OCI-M2 (cell line): ENCODE measurements around the gene OGFOD2.

Source experiments
- DNase-seq: peaks from one replicate; lab custom pipeline; 2025; ENCODE audit not compliant: unreplicated experiment; lab: John Stamatoyannopoulos, UW

OGFOD2 gene

DNA sequence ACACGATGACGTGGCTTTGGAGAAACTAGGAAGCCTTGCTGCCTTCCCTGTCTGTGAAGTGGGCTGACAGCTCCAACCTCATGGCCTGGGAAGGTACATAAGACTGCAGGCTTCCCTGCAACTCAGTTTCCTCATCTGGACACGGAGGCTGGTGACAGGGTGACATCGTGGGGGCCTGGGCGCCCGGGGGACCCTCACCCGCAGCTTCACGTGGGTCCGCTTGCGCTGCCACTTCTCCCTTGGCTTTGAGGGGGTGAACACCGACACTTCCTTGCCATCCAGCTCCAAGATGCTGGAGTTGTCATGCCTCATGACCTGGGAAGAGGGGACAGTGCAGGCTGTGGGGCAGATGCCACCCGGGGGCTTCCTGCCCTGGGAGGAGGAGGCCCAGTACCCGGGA, 13.0 kb downstream of the OGFOD2 start:
- no peak for DNase-seq

DNA sequence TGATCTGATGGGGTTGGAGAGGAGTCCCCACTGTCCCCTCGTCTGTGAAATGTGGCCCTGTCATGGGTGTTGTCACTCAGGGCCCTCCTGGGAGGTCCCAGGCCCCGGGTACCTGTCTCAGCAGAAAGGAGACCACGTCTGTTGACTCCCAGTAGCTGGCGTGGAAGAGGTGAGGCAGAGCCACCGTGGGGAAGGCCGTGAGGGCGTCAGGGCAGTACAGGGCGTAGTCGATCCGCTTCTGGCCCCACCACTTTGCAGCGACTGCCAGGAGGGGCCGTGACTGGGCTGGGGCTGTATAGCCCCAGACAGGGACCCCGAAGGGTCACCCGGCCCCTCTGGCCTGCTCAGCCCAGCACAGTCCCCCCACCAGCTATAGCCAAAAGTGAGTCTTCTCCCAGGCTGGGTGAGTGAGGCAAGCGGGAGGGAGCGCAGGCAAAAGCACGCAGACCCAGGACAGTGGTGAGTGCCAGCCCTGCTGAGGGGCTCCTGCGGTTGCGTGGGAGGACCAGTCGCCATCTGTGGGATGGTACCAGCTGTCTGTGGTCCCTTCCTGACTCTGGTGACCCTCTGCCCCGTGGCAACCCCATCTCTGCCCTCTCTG, 13.7 kb downstream of the OGFOD2 start:
- DNase-seq, result no peak

DNA sequence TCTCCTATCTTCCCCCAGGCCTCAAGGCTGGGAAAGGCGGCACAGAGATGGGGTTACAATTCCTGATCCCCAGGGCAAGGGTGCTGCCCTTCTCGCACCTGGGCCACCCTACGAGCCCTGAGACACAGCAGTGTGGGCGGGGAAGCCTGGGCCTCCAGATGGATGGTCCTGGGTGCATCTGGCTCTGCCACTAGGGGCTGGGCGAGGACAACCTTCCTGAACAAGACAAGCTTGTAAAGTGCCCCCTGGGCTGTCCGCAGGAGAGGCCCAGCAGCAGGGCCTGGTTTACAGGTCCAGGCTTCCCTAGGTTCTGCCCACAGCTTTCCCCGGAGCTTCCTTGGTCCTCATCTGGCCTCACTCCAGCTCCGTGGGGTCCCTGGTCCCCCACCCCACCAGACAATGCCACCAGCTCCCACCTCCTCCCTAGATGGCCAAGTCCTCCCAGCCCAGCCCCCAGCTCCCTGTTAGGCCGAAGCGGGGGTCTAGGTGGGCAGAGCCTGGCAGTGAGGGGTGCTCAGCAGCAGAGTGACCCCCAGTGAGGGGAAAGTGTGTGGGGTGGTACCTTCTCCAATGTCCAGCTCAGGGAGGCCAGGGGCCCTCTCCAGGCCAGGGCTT, 14.3 kb downstream of the OGFOD2 start:
- no peak for DNase-seq

DNA sequence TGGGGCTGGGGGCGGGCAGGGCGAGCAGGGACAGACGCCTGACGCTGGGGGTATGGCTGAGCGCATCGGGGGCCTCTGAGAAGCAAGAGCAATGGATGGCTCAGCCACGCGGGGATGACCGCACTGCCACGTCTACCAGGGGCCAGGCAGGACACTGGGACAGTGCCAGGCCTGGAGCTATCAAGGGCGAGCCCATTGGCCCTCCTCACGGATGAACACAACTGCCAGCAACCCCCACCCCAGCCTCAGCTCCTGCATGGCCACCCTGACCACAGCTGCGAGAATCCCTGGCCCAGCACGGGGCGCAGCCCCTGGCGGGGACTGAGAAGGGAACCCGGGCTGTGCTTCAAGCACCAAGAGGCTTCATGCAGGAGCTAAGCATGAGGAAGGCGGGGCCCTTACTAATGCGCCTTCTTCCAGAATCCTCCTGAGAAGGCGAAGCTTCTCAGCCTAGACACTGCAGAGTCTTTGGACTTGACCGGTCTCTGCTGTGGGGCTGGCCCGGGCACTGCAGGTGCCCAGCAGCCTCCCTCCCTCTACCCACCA, 14.9 kb downstream of the OGFOD2 start:
- no peak for DNase-seq

- no peak for DNase-seq
These were observed 15.5 kb downstream of the OGFOD2 start for GRCh38 chr12:122990561-122990960.

- DNase-seq, result no peak
These were observed 16.0 kb downstream of the OGFOD2 start for GRCh38 chr12:122990961-122991622.

DNA sequence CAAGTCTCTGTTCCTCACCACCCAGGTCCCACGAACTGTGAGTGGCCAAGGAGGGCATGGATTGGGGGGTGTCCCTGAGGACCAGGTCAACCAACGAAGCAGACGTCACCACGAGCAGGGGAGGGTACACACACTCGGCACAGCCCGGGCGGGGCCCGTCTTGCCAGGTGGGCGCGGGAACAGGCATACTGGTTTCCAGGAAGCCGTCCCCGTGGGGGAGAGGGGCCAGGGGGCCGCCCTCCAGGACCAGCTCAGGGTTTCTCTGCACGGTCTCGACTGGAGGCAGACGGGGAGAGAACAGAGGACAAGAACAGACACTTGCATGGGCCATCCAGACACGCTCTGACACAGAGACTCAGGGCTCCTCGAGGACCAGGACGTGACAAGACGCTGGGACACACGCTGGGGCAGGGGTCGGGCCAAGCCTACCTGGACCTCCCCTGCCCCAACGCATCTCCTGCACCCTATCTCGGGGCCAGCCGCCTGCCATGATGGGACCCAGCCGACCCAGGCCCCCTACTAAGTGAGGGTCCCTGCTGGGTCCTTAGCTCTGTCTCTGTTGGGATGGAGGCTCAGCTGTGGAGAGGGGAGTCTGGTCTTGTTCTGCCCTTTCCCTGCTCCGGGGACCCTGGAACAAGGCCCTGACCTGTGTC, 16.7 kb downstream of the OGFOD2 start:
- no peak for DNase-seq

GRCh38 chr12:122992386-122992785, 17.3 kb downstream of the OGFOD2 start:
- no peak for DNase-seq

DNA sequence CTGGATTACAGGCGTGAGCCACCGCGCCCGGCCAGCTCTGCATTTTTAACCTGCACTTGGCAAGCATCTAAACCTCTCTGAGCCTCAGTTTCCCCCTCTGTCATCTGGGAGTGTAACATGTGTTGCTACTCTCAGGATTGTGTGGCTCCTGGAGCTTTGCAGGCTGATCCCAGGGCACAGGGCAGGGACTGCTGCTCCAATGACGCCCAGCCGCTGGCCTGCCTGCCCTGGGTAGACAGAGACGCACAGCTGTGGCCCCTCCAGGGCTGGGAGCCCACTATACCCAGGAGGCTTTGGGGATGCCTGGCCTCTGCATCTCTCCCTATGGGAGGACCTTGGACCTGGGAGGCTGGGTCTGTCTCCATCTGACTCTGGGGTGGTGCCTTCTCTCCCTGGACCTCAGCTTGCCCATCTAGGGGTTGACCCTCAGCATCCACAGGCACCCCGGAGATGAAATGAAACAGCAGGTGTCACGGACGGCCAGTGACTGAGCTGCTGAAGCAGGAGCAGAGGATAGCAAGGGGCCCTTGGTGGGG, 19.2 kb downstream of the OGFOD2 start:
- DNase-seq, result no peak

DNA sequence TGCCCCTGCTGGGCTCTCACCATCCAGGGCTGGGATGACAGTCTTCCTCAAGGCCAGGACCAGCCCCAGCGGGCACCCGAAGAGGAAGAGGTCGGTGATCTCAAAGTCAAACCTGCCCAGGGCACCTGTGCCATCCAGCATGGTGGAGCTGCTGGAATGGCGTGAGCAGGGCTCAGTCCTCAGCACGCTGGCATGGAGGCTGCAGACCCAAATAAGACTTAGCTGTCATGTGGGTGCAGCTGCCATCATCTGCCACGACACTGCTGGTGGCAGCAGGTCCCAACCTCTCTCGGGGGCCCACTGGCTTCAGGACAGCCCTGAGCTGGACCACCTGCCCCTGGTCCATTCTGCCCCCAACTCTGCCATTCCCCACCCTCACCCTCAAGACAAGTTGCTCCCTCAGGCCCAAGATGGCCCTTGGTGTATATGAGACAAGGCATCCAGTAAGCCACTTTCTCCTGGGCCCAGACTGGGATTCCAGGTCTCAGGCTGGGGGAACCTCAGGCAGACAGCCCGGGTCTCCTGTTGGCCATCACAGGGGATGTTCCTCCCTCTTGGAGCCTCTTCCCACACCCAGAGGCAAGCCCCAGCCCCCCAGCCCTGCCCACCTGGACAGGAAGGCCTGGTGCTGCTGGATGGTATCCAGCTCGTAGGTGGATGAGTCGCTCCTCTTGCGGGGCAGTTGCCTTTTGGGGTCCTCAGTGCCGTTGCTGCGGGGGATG, 19.9 kb downstream of the OGFOD2 start:
- DNase-seq, result no peak

DNA sequence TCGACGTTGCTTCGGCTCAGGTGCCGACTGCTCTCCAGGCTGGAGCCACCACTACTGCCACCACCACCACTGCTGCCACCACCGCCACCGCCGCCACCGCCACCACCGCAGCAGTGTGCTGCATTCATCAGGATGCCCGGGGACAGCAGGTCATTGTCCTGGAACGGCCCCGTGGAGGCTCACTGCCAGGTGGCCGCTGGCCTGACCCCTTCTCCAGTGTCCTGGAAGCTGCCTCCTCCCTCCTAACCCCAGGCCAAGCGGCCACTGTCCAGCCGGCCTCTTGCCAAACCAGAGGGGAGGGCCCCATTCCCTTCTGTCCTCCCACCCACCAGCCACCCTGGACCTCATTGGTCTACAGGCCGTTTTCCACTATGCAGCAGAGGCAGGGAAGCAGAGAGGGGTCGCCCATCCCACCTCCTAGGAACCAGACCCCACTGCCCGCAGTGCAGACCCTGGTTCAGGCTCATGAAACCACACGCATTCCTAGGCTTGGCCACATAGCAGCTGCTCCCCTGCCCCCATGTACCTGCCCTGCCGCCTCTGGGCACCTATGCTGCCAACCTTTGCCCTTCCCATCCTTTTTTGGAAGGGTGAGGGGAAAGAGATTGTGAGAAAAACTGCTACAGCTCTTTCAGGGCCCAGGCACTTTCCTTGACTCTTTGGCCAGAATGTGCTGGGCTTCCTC, 20.6 kb downstream of the OGFOD2 start:
- DNase-seq, result no peak

DNA sequence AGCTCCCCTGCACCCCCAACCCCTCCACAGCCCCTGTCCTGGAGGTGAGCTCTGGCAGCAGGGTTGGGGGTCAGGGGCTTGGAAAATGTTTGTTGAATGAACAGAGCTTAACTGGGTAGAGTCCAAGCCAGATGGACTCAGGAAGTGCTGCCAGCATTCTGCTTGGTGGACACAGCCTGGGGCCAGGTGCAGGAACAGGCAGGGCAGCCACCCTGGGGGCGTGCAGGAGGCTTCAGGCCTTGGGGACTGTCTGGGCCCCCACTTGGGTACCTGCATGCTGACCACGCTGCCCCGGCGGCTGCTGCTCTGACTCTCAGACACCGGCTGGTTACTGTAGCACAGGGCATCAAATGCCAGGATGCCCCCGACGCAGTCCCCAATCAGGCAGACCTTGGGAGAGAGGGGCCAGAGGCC, 21.2 kb downstream of the OGFOD2 start:
- no peak for DNase-seq

- DNase-seq, result no peak
These were observed 21.7 kb downstream of the OGFOD2 start for GRCh38 chr12:122996621-122997342.

DNA sequence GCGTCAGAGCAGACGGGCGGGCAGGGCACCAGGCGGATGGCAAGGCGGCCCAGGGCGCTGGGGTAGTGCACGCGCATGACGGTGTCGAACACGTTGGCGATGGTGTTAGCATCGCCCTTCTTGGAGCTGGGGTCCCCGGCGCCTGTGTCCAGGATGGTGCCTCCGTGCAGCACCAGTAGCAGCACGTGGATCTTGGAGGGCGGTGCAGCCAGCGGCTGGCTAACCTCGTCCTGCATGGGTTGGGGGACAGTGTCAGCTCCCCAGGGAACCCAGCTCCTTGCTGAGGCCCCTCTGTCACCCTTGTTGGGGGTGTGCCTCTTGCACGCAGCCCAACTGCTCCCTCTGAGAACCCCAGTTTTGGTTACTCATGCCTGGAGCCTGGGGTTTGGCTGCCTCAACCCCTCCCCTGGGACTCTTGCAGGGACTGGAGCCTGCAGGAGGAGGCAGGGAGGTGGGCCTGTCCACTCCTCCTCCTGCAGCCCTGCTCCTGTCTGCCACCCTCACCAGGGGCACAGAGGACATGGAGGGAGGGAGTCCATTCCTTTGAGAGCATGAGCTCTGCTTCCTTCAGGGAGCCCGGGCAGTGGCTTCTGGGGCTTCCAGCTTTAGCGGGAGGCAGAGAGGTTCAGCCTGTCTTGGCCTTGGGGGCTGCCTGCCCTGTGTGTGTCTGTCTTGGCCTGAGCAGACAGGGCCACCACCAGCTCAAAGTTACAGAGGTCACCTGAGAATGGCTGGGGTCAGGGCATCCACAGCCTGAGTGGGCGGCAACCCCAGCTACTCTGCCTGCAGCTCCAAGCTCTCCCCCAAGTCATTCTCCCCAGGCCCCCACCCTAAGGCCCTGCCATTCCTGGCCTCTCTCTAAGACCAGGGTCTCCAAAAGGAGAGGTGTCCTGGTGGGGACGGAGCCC, 22.6 kb downstream of the OGFOD2 start:
- DNase-seq, result no peak

GRCh38 chr12:122998316-122998715, 23.3 kb downstream of the OGFOD2 start:
- no peak for DNase-seq

- no peak for DNase-seq
These were observed 24.3 kb downstream of the OGFOD2 start for GRCh38 chr12:122999196-122999946.

DNA sequence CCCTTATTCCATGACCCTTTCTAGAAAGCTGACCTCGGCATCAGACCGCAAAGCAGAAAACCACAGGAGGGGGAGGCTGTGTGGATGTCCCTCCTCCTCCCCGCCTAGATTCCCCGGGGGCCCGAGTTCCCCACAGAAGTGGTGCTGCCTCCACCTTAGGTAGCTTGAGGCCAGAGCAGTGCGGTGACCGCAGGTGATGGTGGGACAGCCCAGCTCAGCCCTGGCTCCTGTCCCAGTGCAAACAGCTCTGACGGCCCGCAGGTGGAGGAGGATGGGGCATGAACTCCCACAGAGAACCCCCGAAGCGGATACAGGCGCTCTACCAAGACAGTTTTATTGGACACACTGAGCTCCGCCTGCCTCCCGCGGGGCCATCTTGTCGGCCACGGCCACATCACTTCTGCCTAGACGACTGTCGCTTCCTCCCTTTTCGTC, 25.0 kb downstream of the OGFOD2 start:
- no peak for DNase-seq

GRCh38 chr12:123000578-123000977, 25.5 kb downstream of the OGFOD2 start:
- DNase-seq, result no peak
